GM19351 (cell line): ENCODE data around the gene WDFY3.

Source experiments
- ATAC-seq: cut with Tn5 transposase; IDR thresholded peaks from one replicate; pipeline ENCODE4 v1.9.1; 2021; ENCODE audit warnings: mild to moderate bottlenecking, moderate library complexity; ENCODE audit not compliant: unreplicated experiment

The WDFY3 gene

DNA sequence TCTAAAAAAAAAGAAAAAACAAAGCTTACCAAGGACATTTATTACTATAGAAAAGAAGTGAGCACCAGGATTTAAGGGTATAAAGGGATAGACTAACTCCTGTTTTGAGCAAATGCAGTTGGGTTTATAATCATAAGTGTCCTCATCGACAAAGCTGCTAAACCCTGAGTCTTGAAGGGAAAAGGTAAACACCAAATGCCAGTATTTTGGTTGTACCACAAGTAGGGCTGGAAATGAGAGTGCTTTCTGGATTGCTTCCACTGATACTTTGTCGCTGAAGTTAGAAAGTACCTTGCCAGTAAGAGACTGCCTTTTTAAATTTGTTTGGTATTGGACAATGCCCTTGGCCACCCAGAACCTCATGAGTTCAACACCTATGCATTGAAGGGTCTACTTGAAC, 53.7 kb downstream of the WDFY3 start:
- ATAC-seq, result no peak

DNA sequence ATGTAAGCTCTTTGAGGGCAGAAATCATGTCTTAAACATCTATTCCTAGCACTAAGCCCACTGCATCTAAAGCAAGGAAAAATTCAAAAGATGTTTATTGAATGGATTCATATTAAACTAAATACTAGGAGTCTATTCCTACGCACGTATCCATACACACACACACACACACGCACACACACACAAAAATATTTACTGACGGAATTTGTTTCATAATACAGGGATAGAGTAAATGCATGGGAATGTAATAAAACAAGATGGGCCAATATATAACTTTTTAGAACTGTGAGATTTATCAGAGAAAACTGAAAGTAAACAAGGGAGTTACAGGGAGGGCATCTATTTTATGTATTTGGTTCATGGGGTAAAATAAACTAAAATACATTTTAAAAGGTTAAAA, 57.6 kb downstream of the WDFY3 start:
- no peak for ATAC-seq

- ATAC-seq, result no peak
Measured at GRCh38 chr4:84907145-84907544, 59.3 kb downstream of the WDFY3 start.

DNA sequence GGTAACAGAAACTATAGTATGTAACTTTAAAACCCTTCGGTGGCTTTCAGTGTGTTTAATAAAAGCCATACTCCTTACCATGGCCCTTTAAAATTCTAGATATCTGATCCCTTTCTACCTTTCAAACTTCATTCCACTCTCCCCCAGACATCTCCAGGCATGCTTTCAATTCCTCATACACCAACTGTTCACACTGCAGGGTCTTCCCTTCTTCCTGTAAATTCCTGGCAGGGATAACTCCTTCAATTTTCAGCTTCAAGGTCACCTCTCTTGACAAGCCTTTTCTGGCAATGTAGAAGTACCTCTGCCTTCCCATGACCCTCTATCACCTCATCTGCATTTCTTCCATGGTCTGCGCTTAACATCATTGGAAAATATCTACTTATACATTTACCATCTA, 60.8 kb downstream of the WDFY3 start:
- no peak for ATAC-seq

DNA sequence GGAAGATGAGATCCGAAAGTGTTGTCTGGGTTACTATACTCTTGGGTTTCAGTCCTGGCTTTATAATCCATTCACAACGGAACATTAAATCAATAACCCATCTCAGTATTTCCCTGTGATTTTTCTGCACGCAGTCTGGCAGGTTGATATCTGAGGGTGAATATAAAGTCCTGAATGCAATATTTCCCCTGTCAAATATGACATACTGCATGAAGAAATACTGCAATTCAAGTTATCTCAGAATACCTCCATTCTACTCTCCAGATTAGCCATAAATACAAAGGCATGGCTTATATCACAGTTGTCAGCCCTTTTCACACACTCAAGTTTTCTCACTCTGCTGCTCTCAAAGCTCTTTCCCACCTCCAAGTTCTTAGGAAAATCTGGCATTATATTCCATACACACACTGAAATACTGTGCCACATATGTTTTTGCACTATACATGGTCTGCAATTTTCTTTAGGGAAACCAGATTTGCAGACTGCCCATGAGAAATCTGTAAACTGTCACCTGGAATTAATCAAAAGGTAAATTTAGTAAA, 64.7 kb downstream of the WDFY3 start:
- no peak for ATAC-seq

DNA sequence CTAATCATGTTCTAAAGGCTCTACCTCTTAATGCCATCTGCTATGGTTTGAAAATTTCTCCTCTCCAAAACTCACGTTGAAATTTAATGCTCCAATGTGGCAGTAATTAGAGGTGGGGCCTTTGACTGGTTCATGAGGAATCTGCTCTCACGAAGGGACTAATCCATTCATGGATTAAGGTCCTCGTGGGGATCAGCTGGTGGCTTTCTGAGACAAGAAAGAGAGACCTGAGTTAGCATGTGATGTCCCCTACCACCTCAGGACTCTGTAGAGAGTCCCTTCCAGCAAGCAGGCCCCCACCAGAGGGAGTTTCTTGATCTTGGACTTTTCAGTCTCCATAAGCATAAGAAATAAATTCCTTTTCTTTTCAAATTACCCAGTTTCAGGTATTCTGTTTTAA, 65.3 kb downstream of the WDFY3 start:
- no peak for ATAC-seq

GRCh38 chr4:84899616-84900015, 66.9 kb downstream of the WDFY3 start:
- no peak for ATAC-seq

DNA sequence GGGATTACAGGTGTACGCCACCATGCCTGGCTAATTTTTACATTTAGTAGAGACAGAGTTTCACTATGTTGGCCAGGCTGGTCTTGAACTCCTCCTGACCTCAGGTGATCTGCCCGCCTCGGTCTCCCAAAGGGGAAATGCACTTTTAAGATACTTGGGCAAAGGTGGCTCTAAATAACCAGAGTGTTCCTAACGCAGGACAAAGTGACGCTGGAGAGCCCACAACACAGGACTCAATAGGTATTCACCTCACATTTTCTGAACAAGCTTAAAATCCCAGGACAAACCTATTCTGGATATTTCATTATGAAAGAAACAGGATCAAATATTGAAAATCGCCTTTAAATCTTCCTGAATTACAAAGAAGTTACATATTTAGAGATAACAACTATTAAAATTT, 69.0 kb downstream of the WDFY3 start:
- no peak for ATAC-seq

DNA sequence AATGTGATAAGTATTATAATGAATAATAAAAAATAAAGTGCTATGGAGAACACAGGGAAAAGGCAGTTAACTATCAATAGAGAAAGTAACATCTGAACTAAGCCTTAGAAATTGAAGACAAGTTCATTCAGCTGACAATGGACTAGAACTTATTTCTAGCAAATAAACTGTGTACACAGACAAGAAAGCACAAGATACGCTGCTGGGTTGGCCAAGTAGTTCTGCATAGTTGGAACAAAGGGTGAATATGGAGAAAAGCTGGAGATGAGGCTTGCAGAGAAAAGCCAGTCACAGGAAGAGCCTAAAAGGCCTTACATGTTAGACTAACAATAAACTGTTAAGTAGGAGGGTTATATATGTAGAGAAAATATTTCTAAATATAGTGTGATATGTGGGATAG, 71.2 kb downstream of the WDFY3 start:
- no peak for ATAC-seq

DNA sequence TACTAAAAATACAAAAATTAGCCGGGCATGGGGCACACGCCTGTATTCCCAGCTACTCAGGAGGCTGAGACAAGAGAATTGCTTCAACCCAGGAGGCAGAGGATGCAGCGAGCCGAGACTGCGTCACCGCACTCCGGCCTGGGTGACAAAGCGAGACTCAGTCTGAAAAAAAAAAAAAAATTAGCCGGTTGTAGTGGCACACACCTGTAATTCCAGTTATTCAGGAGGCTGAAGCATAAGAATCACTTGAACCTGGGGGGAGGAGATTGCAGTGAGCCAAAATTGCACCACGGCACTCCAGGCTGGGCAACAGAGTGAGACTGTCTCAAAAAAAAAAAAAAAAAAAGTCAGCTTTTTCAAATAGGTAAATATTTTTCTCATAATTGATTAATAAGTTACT, 71.9 kb downstream of the WDFY3 start:
- no peak for ATAC-seq

DNA sequence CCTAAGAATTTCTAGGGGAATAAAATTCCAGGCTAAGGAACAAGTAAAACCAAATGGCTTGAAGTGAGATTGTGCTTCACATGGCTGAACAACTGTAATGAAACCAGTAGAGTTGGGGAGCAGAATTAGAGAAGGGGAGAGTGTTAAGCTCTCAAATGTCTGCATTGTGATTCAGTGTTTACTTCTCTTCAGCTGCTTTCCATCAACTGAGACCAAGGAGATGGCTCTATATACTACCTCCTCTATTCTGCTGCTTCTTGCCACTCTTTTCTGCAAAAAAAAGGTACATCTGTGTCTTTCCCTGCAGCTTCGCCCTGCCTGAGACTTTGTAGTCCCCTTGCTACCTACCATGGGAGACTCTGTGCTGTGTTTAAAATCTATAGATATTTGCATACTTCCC, 73.5 kb downstream of the WDFY3 start:
- ATAC-seq, result no peak

DNA sequence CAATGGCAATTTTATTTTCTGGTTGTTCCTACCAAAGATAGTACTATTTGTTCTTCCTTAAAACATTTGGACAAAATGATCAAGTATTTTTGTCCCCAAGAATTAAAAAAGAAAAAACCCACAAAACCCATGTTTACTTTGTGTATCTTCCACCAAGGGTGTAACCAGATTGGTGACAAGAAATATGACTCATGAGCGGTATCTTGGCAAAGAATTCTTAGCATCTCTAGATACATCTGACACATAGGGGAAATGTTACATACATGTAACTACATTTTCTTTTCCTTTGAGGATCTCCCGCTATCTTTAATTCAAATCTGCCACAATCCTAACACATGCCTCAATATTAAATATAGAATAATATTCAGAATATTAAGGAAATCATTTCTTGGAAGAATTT, 78.7 kb downstream of the WDFY3 start:
- no peak for ATAC-seq

DNA sequence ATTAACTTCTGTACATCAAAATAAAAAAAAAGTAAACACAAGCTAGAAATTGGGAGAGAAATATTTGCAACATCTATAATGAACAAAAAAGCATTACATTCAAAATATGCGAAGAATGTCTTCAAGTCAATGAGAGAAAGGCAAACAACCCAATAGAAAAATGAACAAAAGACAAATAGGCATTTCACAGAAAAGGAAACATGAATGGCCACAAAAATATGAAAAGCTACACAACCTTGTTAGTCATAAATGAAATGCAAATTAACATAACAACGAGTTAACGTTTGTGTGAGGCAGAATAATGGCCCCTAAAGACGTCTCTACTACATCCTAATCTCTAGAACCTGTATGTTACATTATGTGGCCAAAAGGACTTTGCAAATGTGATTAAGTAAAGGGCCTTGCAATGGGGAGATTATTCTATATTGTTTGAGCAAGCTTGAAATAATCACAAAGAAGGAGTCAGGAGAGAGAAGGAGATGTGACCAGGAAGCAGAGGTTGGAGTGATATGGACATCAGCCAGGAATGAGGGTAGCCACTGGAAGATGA, 86.8 kb downstream of the WDFY3 start:
- no peak for ATAC-seq

DNA sequence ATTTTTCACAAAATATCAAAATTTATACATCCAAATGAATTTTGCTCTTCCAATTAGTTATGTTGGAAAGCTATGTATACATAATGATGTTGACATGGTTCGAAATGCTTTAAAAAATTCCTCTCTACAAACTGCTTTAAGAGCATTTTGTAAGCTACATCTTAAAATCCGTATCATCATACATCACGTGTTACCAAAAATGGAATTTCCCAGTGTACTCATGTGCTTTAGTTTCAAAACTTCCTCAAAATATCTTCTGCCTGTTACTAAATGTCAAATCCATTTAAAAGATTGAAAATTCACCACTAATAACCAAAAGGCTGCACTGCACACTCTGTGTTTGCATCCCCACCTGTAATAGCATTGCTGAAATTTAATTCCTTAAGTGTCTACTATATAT, 87.9 kb downstream of the WDFY3 start:
- no peak for ATAC-seq

- no peak for ATAC-seq
Measured at GRCh38 chr4:84878090-84878489, 88.4 kb downstream of the WDFY3 start.

DNA sequence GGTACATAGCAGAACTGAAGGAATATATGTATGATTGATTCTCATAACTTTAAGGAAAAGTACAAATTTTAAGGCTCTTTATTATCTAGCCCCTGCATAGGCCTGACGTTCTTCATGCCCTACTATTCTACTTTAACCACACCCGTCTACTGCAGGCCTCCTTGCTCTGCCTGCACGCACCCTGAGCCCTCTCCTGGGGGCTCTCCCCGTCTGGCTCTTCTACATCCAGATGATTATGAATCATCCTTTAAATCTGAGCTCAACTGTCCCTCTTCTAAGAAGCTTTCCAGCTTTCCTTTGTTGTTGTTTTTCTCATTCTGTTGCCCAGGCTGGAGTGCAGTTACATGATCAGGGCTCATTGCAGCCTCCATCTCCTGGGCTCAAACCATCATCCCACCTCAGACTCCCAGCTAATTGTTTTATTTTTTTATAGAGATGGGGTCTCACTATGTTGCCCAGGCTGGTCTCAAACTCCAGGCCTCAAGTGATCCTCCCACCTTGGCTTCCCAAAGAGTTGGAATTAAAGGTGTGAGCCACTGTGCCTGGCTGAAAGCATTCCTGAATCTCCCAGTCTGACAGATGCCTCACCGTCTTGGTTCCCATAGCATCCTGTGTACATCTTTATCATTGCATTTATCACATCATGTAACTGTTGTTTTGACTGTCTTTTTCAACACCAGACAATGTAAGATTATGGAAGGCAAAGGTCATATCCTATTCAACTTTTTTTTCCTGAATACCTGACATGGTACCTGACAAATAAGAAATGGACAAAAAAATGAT, 89.2 kb downstream of the WDFY3 start:
- no peak for ATAC-seq

GRCh38 chr4:84875636-84876371, 90.7 kb downstream of the WDFY3 start:
- no peak for ATAC-seq

- ATAC-seq, result no peak
Measured at GRCh38 chr4:84874619-84875018, 91.9 kb downstream of the WDFY3 start.

DNA sequence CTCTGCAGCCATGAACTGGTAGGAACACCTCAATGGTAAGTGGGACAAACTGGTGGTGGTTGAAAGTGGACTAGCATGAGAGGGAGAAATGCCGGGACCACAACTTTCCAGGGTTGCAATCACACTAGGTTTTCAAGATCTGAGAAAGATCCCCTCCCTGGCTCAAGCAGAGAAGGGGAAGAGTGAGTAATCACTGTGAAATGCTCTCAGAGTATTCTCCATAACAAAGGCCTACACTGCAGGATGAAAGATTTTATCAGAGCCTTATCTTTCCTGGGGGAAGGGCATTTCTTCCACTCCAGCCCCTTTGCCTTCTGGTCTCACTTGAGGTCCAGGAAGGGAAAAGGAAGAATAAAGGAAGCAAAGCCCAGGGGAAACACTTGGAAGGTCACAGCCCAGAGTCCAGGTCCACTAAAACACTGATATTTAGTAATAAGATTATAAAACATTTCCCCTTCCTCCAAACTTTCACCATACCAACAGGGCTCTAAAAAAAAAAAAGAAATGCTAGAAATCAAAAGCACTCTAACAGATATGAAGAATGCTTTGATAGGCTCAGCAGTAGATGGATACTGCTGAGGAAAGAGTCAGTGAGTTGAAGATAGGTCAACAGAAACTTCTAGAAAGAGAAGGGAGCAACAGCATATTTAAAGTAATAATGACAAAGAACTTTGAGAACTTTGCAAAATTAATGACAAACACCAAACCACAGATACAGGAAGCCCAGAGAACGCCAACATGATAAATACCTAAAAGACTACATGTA, 95.9 kb downstream of the WDFY3 start:
- ATAC-seq, result no peak

DNA sequence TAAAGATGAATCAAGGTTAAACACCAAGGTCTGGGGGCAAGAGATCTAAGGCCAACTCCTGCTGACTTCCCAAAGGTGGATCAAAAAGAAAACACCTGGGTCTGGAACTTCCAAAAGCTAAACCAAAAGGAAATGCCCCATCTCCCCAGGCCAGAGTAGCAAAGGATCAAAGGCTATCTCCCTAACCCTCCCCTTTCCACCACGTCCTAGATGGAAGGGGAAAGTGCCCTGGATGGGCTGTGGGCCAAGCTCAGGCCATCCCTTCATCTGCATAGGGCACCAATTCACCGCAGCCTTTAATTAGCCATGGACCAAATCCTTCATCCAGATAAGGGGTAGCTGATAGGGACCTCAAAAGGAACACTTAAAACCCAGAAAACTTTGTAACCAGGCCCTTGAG, 100.2 kb downstream of the WDFY3 start:
- no peak for ATAC-seq

GRCh38 chr4:84865600-84865999, 100.9 kb downstream of the WDFY3 start:
- ATAC-seq, result no peak
